Kidney (tissue), 14 donors: ENCODE results near the gene ISG20L2. TPM values are rescaled to one million over a fixed set of nuclear protein-coding genes. Genes with fewer than 3 reads are reported as not detected.
A peak's percentile ranks its signal among the peaks of the same experiment; 100 is the strongest.

Experiments
- DNase-seq, 5 donors: peaks; one replicate each; pipeline ENCODE4 v3.0.0-alpha.2; 2013 to 2020
- FAIRE-seq: peaks from 2 replicates; lab custom pipeline; 2012; peaks lifted over from hg19 to GRCh38; lab: Jason Lieb, UNC
- H3K27ac ChIP-seq, 2 donors: one replicate each; pipeline ENCODE4 v1.7.0; 2013; ENCODE audit warnings: low read depth in 2 of 2, low read length in 2 of 2, inconsistent platforms in 1 of 2
- H3K27me3 ChIP-seq: one replicate; pipeline ENCODE4 v1.7.1; 2013; ENCODE audit warnings: low read length, inconsistent platforms; ENCODE audit not compliant: control insufficient read depth, insufficient read depth
- H3K36me3 ChIP-seq, 3 donors: one replicate each; pipeline versions ENCODE4 v1.7.0 to v1.7.1; 2013; ENCODE audit warnings: low read length in 3 of 3, control low read depth in 1 of 3, inconsistent platforms in 1 of 3; ENCODE audit not compliant: insufficient read depth in 3 of 3, control insufficient read depth in 2 of 3
- H3K4me1 ChIP-seq, 3 donors: one replicate each; pipeline versions ENCODE4 v1.7.0 to v1.7.1; 2013; ENCODE audit warnings: low read length in 3 of 3, inconsistent platforms in 1 of 3, low read depth in 1 of 3; ENCODE audit not compliant: control insufficient read depth in 2 of 3, insufficient read depth in 2 of 3
- H3K4me3 ChIP-seq, 3 donors: one replicate each; pipeline versions ENCODE4 v1.7.0 to v1.8.1; 2013; ENCODE audit warnings: low read length in 3 of 3, control low read depth in 1 of 3, inconsistent platforms in 1 of 3
- H3K9ac ChIP-seq, 3 donors: one replicate each; pipeline versions ENCODE4 v1.7.0 to v1.7.1; 2013; ENCODE audit warnings: low read length in 3 of 3, control low read depth in 1 of 3, inconsistent platforms in 1 of 3
- H3K9me3 ChIP-seq, 3 donors: one replicate each; pipeline versions ENCODE4 v1.7.0 to v1.7.1; 2013; ENCODE audit warnings: low read length in 3 of 3, control low read depth in 1 of 3, inconsistent platforms in 1 of 3; ENCODE audit not compliant: control insufficient read depth in 2 of 3, insufficient read depth in 1 of 3
- intact Hi-C: fragments of 100-400 bp; cut with DNase I; formaldehyde crosslinking; loops from one replicate; pipeline ENCODE4 v1.11.1; 2022
- polyA plus RNA-seq: library from polyadenylated mRNA; stranded (reverse); fragments of 350-450 nt; fragmentation: Illumina TruSeq; extraction: RNeasy Lipid Tissue Mini Kit (QIAGEN cat#74804); gene quantifications from one replicate; pipeline ENCODE4 v1.2.3, GENCODE V29; 2014; ENCODE audit warnings: low read depth, low replicate concordance; ENCODE audit not compliant: insufficient read depth
- total RNA-seq: library from RNA; stranded (reverse); fragmentation: NEBNext Ultra II Directional; extraction: Animal tissue kit (Norgen Biotek cat#: 25700); gene quantifications from one replicate; pipeline ENCODE4 v1.2.1, GENCODE V29; 2021
- TF ChIP-seq, protein P1 (sequence below): IDR thresholded peaks from 3 replicates; pipeline ENCODE4 v1.5.1; 2012; ENCODE audit warnings: mild to moderate bottlenecking, moderate library complexity, borderline replicate concordance; ENCODE audit not compliant: insufficient read depth; ENCODE audit errors: extremely low read depth
- donor health status: control.
- donor health status: control.
- donor health status: control.
- donor health status: control.
- donor health status: control.
- donor health status: DM: yes; HTN: yes; CAD: no.
- donor health status: Normal renal cell carcinoma (clear cell type).

Gene ISG20L2
- total and polyA plus RNA-seq, 2 donors from 2014 or later, result 13.3 to 23.3 TPM

DNA sequence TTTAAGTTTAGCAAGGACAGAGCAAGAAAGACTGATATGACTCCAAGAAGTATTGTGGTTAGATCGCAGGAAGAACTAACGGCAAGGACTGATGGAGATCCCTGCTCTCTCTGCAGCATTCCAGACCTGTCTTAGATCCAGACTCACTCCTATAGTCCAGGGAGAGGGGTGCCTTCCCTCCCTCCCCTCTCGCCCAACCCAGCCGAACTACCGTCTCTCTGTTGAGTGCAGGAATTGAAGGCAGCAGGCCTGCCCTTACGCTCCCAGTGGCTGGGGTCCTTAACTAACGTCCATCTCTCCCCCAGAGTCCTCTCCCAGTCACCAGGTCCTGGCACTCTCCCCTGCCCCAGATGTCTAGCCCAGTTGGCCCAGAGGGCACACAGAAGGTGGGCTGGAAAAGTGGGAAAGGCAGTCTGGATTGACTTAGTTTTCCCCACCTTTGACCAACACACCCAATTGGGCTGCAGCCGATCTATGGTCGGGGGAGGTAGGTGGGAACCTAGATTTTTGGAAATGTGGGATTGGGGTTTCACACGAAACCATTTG, 24.3 kb downstream of the ISG20L2 start:
- Histone ChIP-seq H3K27me3 (no peaks in the 10 kb centered on the region), H3K27ac (no peak overlapping the region), H3K36me3 (no peaks in the 10 kb centered on the region), H3K9ac (no peak overlapping the region), H3K9me3 (no peaks in the 10 kb centered on the region), H3K4me1 (peaks cover 0 to 11% (median 0%) of the 10 kb centered on the region in 3 donors), H3K4me3 (peak overlapping the region in 2 of 3 donors; percentile 35 to 50)
- DNase-seq (peak in 1 of 5 donors; percentile 60), FAIRE-seq (no peak)
- TF ChIP-seq, protein P1, sequence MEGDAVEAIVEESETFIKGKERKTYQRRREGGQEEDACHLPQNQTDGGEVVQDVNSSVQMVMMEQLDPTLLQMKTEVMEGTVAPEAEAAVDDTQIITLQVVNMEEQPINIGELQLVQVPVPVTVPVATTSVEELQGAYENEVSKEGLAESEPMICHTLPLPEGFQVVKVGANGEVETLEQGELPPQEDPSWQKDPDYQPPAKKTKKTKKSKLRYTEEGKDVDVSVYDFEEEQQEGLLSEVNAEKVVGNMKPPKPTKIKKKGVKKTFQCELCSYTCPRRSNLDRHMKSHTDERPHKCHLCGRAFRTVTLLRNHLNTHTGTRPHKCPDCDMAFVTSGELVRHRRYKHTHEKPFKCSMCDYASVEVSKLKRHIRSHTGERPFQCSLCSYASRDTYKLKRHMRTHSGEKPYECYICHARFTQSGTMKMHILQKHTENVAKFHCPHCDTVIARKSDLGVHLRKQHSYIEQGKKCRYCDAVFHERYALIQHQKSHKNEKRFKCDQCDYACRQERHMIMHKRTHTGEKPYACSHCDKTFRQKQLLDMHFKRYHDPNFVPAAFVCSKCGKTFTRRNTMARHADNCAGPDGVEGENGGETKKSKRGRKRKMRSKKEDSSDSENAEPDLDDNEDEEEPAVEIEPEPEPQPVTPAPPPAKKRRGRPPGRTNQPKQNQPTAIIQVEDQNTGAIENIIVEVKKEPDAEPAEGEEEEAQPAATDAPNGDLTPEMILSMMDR, result no peak
- intact Hi-C loops, result no loop called here

GRCh38 chr1:156703741-156704140, 24.8 kb downstream of the ISG20L2 start:
- Histone ChIP-seq H3K4me3 (peak overlapping the region in 1 of 3 donors; percentile 35), H3K4me1 (peaks cover 0 to 11% (median 0%) of the 10 kb centered on the region in 3 donors), H3K9me3 (no peaks in the 10 kb centered on the region), H3K9ac (no peak overlapping the region), H3K36me3 (no peaks in the 10 kb centered on the region), H3K27me3 (no peaks in the 10 kb centered on the region), H3K27ac (no peak overlapping the region)
- FAIRE-seq (no peak), DNase-seq (no peak)
- TF ChIP-seq, protein P1, result no peak
- intact Hi-C loops, result no loop called here

GRCh38 chr1:156703336-156703735, 25.2 kb downstream of the ISG20L2 start:
- intact Hi-C loops, result no loop called here
- FAIRE-seq, result no peak
- Histone ChIP-seq H3K9me3 (no peaks in the 10 kb centered on the region), H3K4me3 (no peak overlapping the region), H3K36me3 (no peaks in the 10 kb centered on the region), H3K27me3 (no peaks in the 10 kb centered on the region), H3K4me1 (peaks cover 0 to 11% (median 0%) of the 10 kb centered on the region in 3 donors), H3K27ac (no peak overlapping the region), H3K9ac (no peak overlapping the region)
- TF ChIP-seq, protein P1, result no peak
- DNase-seq, result peak in 1 of 5 donors; percentile 45
